HAP-1 (cell line): ENCODE results near the gene BMPR2.
"Not testable (repeated sequence)": the region's sequence is repeated elsewhere in the genome, so short reads cannot be mapped to it uniquely, and the experiment has no call there.

Source experiments
- DNase-seq, 2 experiments: peaks; one replicate each; pipeline ENCODE4 v3.0.0-alpha.2; 2016 to 2020; ENCODE audit warnings: low spot score in 2 of 2
- H3K27me3 ChIP-seq: fragments of 250-450 bp; sonication (Bioruptor Pico); 2 replicates; pipeline ENCODE4 v1.5.1; 2020; ENCODE audit warnings: low read depth, mild to moderate bottlenecking, moderate library complexity
- H3K36me3 ChIP-seq: fragments of 250-450 bp; sonication (Bioruptor Pico); replicated peaks from 2 replicates; pipeline ENCODE4 v1.5.1; 2020; ENCODE audit warnings: mild to moderate bottlenecking
- H3K4me1 ChIP-seq: fragments of 250-450 bp; sonication (Bioruptor Pico); 2 replicates; pipeline ENCODE4 v1.5.1; 2020; ENCODE audit warnings: mild to moderate bottlenecking
- H3K4me3 ChIP-seq: fragments of 250-450 bp; sonication (Bioruptor Pico); 2 replicates; pipeline ENCODE4 v1.5.1; 2020; ENCODE audit warnings: mild to moderate bottlenecking, moderate library complexity
- H3K9me3 ChIP-seq: fragments of 250-450 bp; sonication (Bioruptor Pico); 2 replicates; pipeline ENCODE4 v1.5.1; 2020; ENCODE audit warnings: mild to moderate bottlenecking, moderate library complexity
- in situ Hi-C: fragments of 300-500 bp; cut with MboI; formaldehyde crosslinking; loops from 3 replicates; pipeline ENCODE4 v1.14.3; 2020; ENCODE audit warnings: low sequenced_read_pairs, inconsistent platforms, mixed read lengths

The BMPR2 gene

GRCh38 chr2:202373490-202373889 lies 2.6 kb upstream of the BMPR2 start:
- Histone ChIP-seq H3K4me1 (no peaks in the 10 kb centered on the region; the same call in 1 of the 2 replicates), H3K9me3 (no peaks in the 10 kb centered on the region), H3K27me3 (no peaks in the 10 kb centered on the region), H3K4me3 (no peak overlapping the region), H3K36me3 (no peaks in the 10 kb centered on the region)
- in situ Hi-C loops: no loop called here
- DNase-seq: no peak

GRCh38 chr2:202374383-202374782 lies 1.7 kb upstream of the BMPR2 start:
- H3K4me3 ChIP-seq, H3K36me3 ChIP-seq, H3K9me3 ChIP-seq, in situ Hi-C loops, DNase-seq, H3K27me3 ChIP-seq, H3K4me1 ChIP-seq: not testable (repeated sequence)

DNA sequence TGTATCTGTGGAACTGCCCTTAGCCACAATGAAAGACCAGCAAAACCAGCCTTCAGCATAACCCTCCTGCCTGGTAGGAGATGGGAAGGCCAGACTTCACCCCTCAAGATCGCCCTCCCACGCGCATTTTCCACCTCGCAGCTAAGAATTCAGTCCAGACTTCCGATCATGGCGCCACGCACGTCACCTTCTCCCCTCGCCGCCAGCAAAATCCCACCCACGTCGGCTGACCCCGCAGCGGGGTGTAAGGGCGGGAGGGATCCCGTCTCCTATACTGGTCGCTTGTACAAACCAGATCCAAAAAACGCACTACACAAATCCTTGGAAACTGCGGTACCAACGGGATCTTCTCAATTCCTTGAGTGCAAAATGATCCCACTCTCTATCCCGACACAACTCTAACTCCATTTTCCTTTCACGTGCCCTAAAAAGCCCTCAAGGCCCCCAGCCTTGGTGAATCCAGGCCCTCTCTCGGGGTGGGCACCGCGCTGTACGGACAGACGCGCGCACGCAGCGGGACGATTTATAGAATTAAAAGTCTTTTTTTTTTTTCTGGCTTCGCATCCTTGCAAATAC lies 1.0 kb upstream of the BMPR2 start:
- H3K27me3 ChIP-seq: no peaks in the 10 kb centered on the region
- no peaks in the 10 kb centered on the region; the same call in none of the 2 replicates for H3K4me1 ChIP-seq
- H3K4me3 ChIP-seq: peak overlapping the region; percentile 95
- no peaks in the 10 kb centered on the region for H3K9me3 ChIP-seq
- H3K36me3 ChIP-seq: no peaks in the 10 kb centered on the region
- in situ Hi-C loops: no loop called here
- DNase-seq: no peak

DNA sequence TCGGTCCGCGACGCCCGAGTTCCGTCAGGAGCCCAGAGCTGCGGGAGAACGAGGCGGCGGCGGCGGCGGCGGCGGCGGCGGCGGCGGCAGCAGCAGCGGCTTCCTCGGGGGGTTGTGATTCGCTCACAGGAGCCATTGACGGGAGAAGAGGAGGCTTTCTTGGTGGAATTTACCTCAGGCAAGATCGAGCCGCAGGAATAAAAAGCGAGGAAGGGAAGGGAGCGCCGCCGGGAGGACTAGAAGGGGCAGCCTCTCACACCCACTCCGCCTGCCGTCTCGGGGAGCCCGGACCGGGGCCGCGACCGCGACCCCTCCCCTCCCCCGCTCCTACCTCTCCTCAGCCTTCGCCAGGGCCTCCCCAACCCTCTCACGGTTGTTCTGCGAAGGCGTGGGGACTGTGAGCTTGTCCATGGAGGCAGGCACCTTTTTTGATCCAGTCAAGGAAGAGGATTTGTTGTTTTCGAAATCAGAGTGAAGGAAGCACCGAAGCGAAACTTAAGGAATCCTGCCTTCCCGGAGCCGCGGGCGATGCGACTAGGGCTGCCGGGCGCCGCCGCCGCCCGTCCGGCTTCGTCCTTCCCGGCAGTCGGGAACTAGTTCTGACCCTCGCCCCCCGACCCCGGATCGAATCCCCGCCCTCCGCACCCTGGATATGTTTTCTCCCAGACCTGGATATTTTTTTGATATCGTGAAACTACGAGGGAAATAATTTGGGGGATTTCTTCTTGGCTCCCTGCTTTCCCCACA lies 506 bp downstream of the BMPR2 start:
- Histone ChIP-seq H3K27me3 (no peaks in the 10 kb centered on the region), H3K4me3 (peak overlapping the region; percentile 95), H3K36me3 (no peaks in the 10 kb centered on the region), H3K4me1 (no peaks in the 10 kb centered on the region; the same call in none of the 2 replicates), H3K9me3 (no peaks in the 10 kb centered on the region)
- peak in 1 of 2 experiments; percentile 49 for DNase-seq
- in situ Hi-C loops: no loop called here

DNA sequence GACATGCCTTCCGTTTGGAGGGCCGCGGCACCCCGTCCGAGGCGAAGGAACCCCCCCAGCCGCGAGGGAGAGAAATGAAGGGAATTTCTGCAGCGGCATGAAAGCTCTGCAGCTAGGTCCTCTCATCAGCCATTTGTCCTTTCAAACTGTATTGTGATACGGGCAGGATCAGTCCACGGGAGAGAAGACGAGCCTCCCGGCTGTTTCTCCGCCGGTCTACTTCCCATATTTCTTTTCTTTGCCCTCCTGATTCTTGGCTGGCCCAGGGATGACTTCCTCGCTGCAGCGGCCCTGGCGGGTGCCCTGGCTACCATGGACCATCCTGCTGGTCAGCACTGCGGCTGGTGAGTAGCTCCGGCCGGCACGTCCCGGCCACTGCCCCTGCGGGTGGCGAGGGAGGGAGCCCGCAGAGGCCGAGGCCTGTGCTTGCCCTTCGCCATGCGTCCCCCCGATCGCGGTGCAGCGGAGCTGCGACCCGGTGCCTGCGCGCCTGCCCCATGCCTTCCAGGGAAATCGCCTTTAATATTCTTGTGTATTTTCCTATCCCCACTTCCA lies 1.2 kb downstream of the BMPR2 start:
- Histone ChIP-seq H3K4me1 (no peaks in the 10 kb centered on the region; the same call in none of the 2 replicates), H3K27me3 (no peaks in the 10 kb centered on the region), H3K9me3 (no peaks in the 10 kb centered on the region), H3K36me3 (no peaks in the 10 kb centered on the region), H3K4me3 (peak overlapping the region; percentile 95)
- DNase-seq: peak in 1 of 2 experiments; percentile 49
- in situ Hi-C loops: no loop called here

GRCh38 chr2:202378001-202378400 lies 1.9 kb downstream of the BMPR2 start:
- Histone ChIP-seq H3K4me3 (peak overlapping the region; percentile 95), H3K27me3 (no peaks in the 10 kb centered on the region), H3K36me3 (no peaks in the 10 kb centered on the region), H3K4me1 (no peaks in the 10 kb centered on the region; the same call in none of the 2 replicates), H3K9me3 (no peaks in the 10 kb centered on the region)
- DNase-seq: no peak
- in situ Hi-C loops: no loop called here

- Histone ChIP-seq H3K9me3 (no peaks in the 10 kb centered on the region), H3K36me3 (no peaks in the 10 kb centered on the region), H3K27me3 (no peaks in the 10 kb centered on the region), H3K4me3 (peak overlapping the region; percentile 95), H3K4me1 (no peaks in the 10 kb centered on the region; the same call in none of the 2 replicates)
- in situ Hi-C loops: no loop called here
- DNase-seq: peak in 1 of 2 experiments; percentile 41
Measured at GRCh38 chr2:202378662-202379358, 2.7 kb downstream of the BMPR2 start.

- DNase-seq: no peak
- in situ Hi-C loops: no loop called here
- no peak overlapping the region for H3K4me3 ChIP-seq
- no peaks in the 10 kb centered on the region for H3K27me3 ChIP-seq
- peaks cover 3% of the 10 kb centered on the region; the same call in 1 of the 2 replicates for H3K4me1 ChIP-seq
- H3K9me3 ChIP-seq: no peaks in the 10 kb centered on the region
- H3K36me3 ChIP-seq: no peaks in the 10 kb centered on the region
Measured at GRCh38 chr2:202382684-202383083, 6.6 kb downstream of the BMPR2 start.

- H3K9me3 ChIP-seq, DNase-seq, in situ Hi-C loops, H3K36me3 ChIP-seq, H3K4me1 ChIP-seq, H3K4me3 ChIP-seq, H3K27me3 ChIP-seq: not testable (repeated sequence)
Measured at GRCh38 chr2:202386495-202386894, 10.4 kb downstream of the BMPR2 start.

- peak in 1 of 2 experiments; percentile 48 for DNase-seq
- H3K4me1 ChIP-seq: peaks cover 5% of the 10 kb centered on the region
Measured at GRCh38 chr2:202387608-202388342, 11.6 kb downstream of the BMPR2 start.

DNA sequence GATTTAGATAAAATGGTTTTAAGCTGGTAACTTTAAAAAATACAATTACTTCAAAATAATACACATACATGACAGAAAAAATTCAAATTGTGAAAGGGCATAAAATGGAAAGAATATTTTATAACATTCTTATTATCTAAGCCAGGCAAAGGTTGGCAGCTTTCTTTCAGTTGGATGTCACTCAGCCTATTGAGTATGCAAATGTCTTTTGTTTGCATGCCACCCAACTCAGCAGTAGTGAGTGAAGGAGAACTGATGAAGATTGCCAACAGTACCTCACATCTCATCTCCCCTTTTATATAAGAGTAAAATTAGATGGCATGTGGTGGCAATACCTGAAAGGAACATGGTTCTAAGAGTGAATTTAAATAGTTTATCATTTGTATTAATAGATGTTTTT lies 24.8 kb downstream of the BMPR2 start:
- no peaks in the 10 kb centered on the region for H3K9me3 ChIP-seq
- DNase-seq: peak in 1 of 2 experiments; percentile 25
- H3K4me1 ChIP-seq: peaks cover 17% of the 10 kb centered on the region
- in situ Hi-C loops: no loop called here
- no peak overlapping the region for H3K4me3 ChIP-seq
- no peaks in the 10 kb centered on the region for H3K36me3 ChIP-seq
- no peaks in the 10 kb centered on the region for H3K27me3 ChIP-seq

More at GRCh38 chr2:202387608-202388342, 11.6 kb downstream of the BMPR2 start:
- no peaks in the 10 kb centered on the region for H3K9me3 ChIP-seq
- H3K36me3 ChIP-seq: no peaks in the 10 kb centered on the region
- no peaks in the 10 kb centered on the region for H3K27me3 ChIP-seq
- in situ Hi-C loops: no loop called here
- no peak overlapping the region for H3K4me3 ChIP-seq

GRCh38 chr2:202405798-202406197 lies 29.7 kb downstream of the BMPR2 start:
- no peaks in the 10 kb centered on the region for H3K36me3 ChIP-seq
- in situ Hi-C loops: no loop called here
- H3K9me3 ChIP-seq: no peaks in the 10 kb centered on the region
- H3K27me3 ChIP-seq: no peaks in the 10 kb centered on the region
- DNase-seq: no peak
- peaks cover 12% of the 10 kb centered on the region for H3K4me1 ChIP-seq
- no peak overlapping the region for H3K4me3 ChIP-seq

DNA sequence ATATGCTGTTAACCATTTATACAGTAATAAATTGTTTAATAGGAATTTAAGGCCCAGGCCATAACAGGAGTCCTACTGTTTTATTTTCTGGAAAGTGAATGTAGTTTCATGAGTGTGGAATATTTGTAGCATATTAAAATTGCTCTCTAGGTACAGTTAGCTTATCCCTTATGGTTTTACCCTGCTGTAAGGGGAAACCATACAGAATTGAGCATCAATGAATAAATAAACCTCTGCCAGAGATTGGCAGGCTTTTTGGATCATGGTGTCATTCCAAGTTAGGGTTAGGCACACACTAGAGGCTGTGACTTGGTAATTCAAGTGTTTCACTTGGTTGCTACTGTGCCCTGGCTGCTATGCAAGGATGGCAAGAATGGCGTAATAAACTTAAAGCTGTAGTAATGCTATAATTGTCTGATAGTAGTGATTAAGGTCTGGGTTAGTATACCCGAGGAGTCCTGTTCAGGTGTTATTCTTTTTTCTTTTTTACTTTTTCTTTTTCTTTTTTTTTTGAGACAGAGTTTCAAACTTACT lies 30.4 kb downstream of the BMPR2 start:
- peaks cover 10% of the 10 kb centered on the region for H3K4me1 ChIP-seq
- no peak overlapping the region for H3K4me3 ChIP-seq
- no peaks in the 10 kb centered on the region for H3K27me3 ChIP-seq
- in situ Hi-C loops: no loop called here
- H3K36me3 ChIP-seq: no peaks in the 10 kb centered on the region
- H3K9me3 ChIP-seq: no peaks in the 10 kb centered on the region
- no peak for DNase-seq
